K562 (cell line): ENCODE data around the gene TMEM123. TPM values are rescaled to one million over a fixed set of nuclear protein-coding genes. Genes with fewer than 3 reads are reported as not detected.

ENCODE experiments used
- ATAC-seq: fragments of 200-7000 bp; cut with Tn5 transposase; 3 replicates; pipeline ENCODE4 v1.9.1; 2020; ENCODE audit warnings: moderate library complexity
- BruUV-seq: library from RNA; stranded (reverse); fragments of 400-500 nt; replicated peaks from 2 replicates; lab custom pipeline; 2021; lab: Mats Ljungman, UMichigan
- CTCF ChIA-PET: fragments of 300-600 bp; formaldehyde crosslinking; extraction: SDS; loops from one replicate; lab custom pipeline; 2021; ENCODE audit warnings: low intra/inter-chr PET ratio; lab: Yijun Ruan, JAX
- POLR2A ChIA-PET: fragments of 300-600, 350-650 bp; sonication (Branson Sonifier 250); formaldehyde crosslinking; extraction: SDS; loops from one replicate; lab custom pipeline; 2021; ENCODE audit warnings: antibody characterized with exemption, inconsistent platforms; lab: Yijun Ruan, JAX
- DNase-seq, 4 experiments: peaks; one replicate each; pipeline versions ENCODE4 v3.0.0 to v3.0.0-alpha.2; 2011 to 2018; ENCODE audit warnings: low spot score in 3 of 4, mixed read lengths in 3 of 4; ENCODE audit errors: extremely low read depth in 1 of 4
- FAIRE-seq: peaks from 2 replicates; lab custom pipeline; 2011; peaks lifted over from hg19 to GRCh38; lab: Jason Lieb, UNC
- H2AFZ ChIP-seq: 2 replicates; pipeline ENCODE4 v1.6.0; 2011; ENCODE audit warnings: low read depth, low read length, control low read depth, inconsistent platforms
- H3K27ac ChIP-seq: fragments of 200-600 bp; 3 replicates; pipeline ENCODE4 v1.8.0; 2011; ENCODE audit warnings: low read depth, mild to moderate bottlenecking, control low read depth, inconsistent platforms, low read length, moderate library complexity, mixed read lengths; ENCODE audit errors: extremely low read depth
- H3K27me3 ChIP-seq, 2 experiments: fragments of 300-600 bp in 1 of 2; 2 replicates in 1 of 2; 3 replicates in 1 of 2; pipeline versions ENCODE4 v1.6.0 to v1.8.0; 2011; ENCODE audit warnings: inconsistent platforms in 2 of 2, low read length in 2 of 2, mild to moderate bottlenecking in 1 of 2, mixed read lengths in 1 of 2, moderate library complexity in 1 of 2; ENCODE audit not compliant: control insufficient read depth in 2 of 2, insufficient read depth in 2 of 2
- H3K36me3 ChIP-seq: fragments of 300-600 bp; 3 replicates; pipeline ENCODE4 v1.8.0; 2011; ENCODE audit warnings: mild to moderate bottlenecking, low read length, inconsistent platforms; ENCODE audit not compliant: control insufficient read depth, insufficient read depth
- H3K4me1 ChIP-seq, 2 experiments: fragments of 200-600 bp in 1 of 2; replicated peaks in 1 of 2; 2 replicates in 1 of 2; 3 replicates in 1 of 2; pipeline versions ENCODE4 v1.5.1 to v1.8.0; 2011; ENCODE audit warnings: inconsistent platforms in 2 of 2, low read length in 2 of 2, mild to moderate bottlenecking in 1 of 2, mixed read lengths in 1 of 2, moderate library complexity in 1 of 2; ENCODE audit not compliant: control insufficient read depth in 2 of 2, insufficient read depth in 2 of 2
- H3K4me2 ChIP-seq: 2 replicates; pipeline ENCODE4 v1.6.1; 2011; ENCODE audit warnings: low read length, control low read depth, inconsistent platforms, mixed read lengths; ENCODE audit not compliant: insufficient read depth
- H3K4me3 ChIP-seq: fragments of 200-600 bp; sonication (generic), shearing (Covaris generic); 2 replicates; pipeline ENCODE4 v1.5.1; 2016; ENCODE audit warnings: control low read depth, inconsistent platforms
- H3K79me2 ChIP-seq: fragments of 200-600 bp; 3 replicates; pipeline ENCODE4 v1.8.0; 2011; ENCODE audit warnings: low read length, inconsistent platforms; ENCODE audit not compliant: control insufficient read depth, insufficient read depth
- H3K9ac ChIP-seq, 2 experiments: 2 replicates each; pipeline versions ENCODE4 v1.6.0 to v1.6.1; 2011; ENCODE audit warnings: low read depth in 2 of 2, low read length in 2 of 2, control low read depth in 1 of 2, inconsistent platforms in 1 of 2, mild to moderate bottlenecking in 1 of 2, mixed read lengths in 1 of 2; ENCODE audit not compliant: insufficient read depth in 1 of 2
- H3K9me1 ChIP-seq: one replicate; pipeline ENCODE4 v1.6.0; 2011; ENCODE audit warnings: inconsistent platforms, mild to moderate bottlenecking, low read length, moderate library complexity; ENCODE audit not compliant: control insufficient read depth, insufficient read depth
- H3K9me3 ChIP-seq: replicated peaks from 2 replicates; pipeline ENCODE4 v1.5.1; 2011; ENCODE audit warnings: low read depth, low read length, inconsistent platforms; ENCODE audit not compliant: control insufficient read depth, insufficient read depth
- H4K20me1 ChIP-seq: replicated peaks from 2 replicates; pipeline ENCODE4 v1.6.1; 2011; ENCODE audit warnings: low read length, inconsistent platforms, mixed read lengths; ENCODE audit not compliant: control insufficient read depth, insufficient read depth
- HNRNPL ChIP-seq: fragments of 200-400 bp; formaldehyde crosslinking; IDR thresholded peaks from 2 replicates; pipeline ENCODE4 v1.6.1; 2017; ENCODE audit warnings: low read depth, mild to moderate bottlenecking, low read length
- KAT8 ChIP-seq: fragments of 450-650 bp; IDR thresholded peaks from 2 replicates; pipeline ENCODE4 v1.6.1; 2016; ENCODE audit warnings: low read depth, mild to moderate bottlenecking
- MTA2 ChIP-seq: fragments of 450-650 bp; IDR thresholded peaks from 2 replicates; pipeline ENCODE4 v1.6.1; 2016; ENCODE audit warnings: low read depth
- SAP30 ChIP-seq: fragments of 200-600 bp; sonication (generic); IDR thresholded peaks from 2 replicates; pipeline ENCODE4 v1.6.1; 2012; ENCODE audit warnings: borderline replicate concordance, low read depth, mild to moderate bottlenecking, moderate library complexity, low read length, control low read depth, inconsistent platforms; ENCODE audit not compliant: insufficient read depth, poor library complexity, severe bottlenecking
- ZNF197 ChIP-seq: fragments of 200-800 bp; sonication (Bioruptor generic); IDR thresholded peaks from 2 replicates; pipeline ENCODE4 v1.6.1; 2016; ENCODE audit warnings: low read depth, missing genetic modification characterization, missing compliant biosample characterization
- ZNF23 ChIP-seq: fragments of 250-450 bp; sonication (Bioruptor Pico); IDR thresholded peaks from 2 replicates; pipeline ENCODE4 v1.4.0; 2020; ENCODE audit warnings: mild to moderate bottlenecking
- ZNF584 ChIP-seq: fragments of 200-800 bp; sonication (Bioruptor generic); IDR thresholded peaks from 2 replicates; pipeline ENCODE4 v1.6.1; 2016; ENCODE audit warnings: low read depth, mild to moderate bottlenecking, missing genetic modification characterization, missing compliant biosample characterization
- WGBS: fragments of 100-300 bp; shearing (Covaris generic); methylation state at CpG from one replicate; pipeline ENCODE4 v1.1.6; 2016; ENCODE audit warnings: low coverage, mixed read lengths; ENCODE audit not compliant: insufficient coverage; ENCODE audit errors: missing lambda C conversion rate; 5-methylcytosine and 5-hydroxymethylcytosine counted together
- in situ Hi-C: fragments of 300-500 bp; cut with MboI; formaldehyde crosslinking; loops from 4 replicates; pipeline ENCODE4 v1.15.0; 2018; ENCODE audit warnings: inconsistent platforms, mixed read lengths
- intact Hi-C: fragments of 100-400 bp; cut with micrococcal nuclease; formaldehyde crosslinking; loops from 2 replicates; pipeline ENCODE4 v1.14.2; 2022
- polyA plus RNA-seq, 8 experiments: library from polyadenylated mRNA; depleted of rRNA in 4 of 8; stranded (reverse) in 5 of 8; unstranded in 3 of 8; fragments of >200 nt; fragmentation: Nextera tagmentation in 2 of 8; fragmentation: Illumina TruSeq in 1 of 8; extraction: Ambion mirVana in 2 of 8; extraction: Trizol in 1 of 8; gene quantifications; 2 replicates each; pipeline versions ENCODE4 v1.2.1 to v1.2.3, GENCODE V29; 2011 to 2014; ENCODE audit warnings: inconsistent platforms in 1 of 8, missing spikeins in 1 of 8
- total RNA-seq, 7 experiments: library from RNA; depleted of rRNA in 6 of 7; stranded (reverse); fragments of >200 nt in 6 of 7; fragmentation: Illumina TruSeq in 2 of 7; extraction: Trizol in 2 of 7; gene quantifications; 2 replicates each; pipeline versions ENCODE4 v1.2.1 to v1.2.3, GENCODE V29; 2011 to 2021; ENCODE audit warnings: low replicate concordance in 1 of 7
- TF ChIP-seq, protein P1 (sequence below): fragments of 450-650 bp; IDR thresholded peaks from 2 replicates; pipeline ENCODE4 v1.6.1; 2018; ENCODE audit not compliant: partially characterized antibody
- TF ChIP-seq, protein P2 (sequence below): fragments of 250-450 bp; sonication (Bioruptor Pico); IDR thresholded peaks from 2 replicates; pipeline ENCODE4 v1.6.1; 2021; ENCODE audit warnings: mild to moderate bottlenecking
- TF ChIP-seq, protein P3 (sequence below): sonication (generic); formaldehyde crosslinking; IDR thresholded peaks from 2 replicates; pipeline ENCODE4 v1.8.0; 2023; ENCODE audit warnings: mild to moderate bottlenecking, missing genetic modification reagents

TMEM123 gene
- total and polyA plus RNA-seq, 9 of the 15 experiments (the other 6 are each of a cell fraction or from before 2014, with no cell fraction given): 19.8 to 344 (median 82.4) TPM

DNA sequence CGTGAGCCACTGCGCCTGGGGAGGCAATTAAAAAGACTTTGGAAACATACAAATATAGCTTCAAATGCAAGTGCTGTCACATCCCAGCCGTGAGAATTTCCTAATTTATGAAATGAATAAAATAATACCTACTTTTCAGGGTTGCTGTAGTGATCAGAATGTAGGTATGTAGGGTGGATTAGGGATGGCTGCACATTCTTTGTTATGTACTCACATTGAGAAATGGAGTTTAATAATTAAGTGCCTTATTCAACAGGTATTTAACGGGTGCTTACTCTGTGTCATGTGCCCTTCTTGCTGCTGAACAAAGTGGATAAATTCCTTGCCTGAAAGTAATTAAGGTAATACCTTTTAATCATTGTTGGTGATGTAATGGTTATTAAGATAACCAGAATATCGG, 41.0 kb upstream of the TMEM123 start (continued):
- TF ChIP-seq, protein P1, sequence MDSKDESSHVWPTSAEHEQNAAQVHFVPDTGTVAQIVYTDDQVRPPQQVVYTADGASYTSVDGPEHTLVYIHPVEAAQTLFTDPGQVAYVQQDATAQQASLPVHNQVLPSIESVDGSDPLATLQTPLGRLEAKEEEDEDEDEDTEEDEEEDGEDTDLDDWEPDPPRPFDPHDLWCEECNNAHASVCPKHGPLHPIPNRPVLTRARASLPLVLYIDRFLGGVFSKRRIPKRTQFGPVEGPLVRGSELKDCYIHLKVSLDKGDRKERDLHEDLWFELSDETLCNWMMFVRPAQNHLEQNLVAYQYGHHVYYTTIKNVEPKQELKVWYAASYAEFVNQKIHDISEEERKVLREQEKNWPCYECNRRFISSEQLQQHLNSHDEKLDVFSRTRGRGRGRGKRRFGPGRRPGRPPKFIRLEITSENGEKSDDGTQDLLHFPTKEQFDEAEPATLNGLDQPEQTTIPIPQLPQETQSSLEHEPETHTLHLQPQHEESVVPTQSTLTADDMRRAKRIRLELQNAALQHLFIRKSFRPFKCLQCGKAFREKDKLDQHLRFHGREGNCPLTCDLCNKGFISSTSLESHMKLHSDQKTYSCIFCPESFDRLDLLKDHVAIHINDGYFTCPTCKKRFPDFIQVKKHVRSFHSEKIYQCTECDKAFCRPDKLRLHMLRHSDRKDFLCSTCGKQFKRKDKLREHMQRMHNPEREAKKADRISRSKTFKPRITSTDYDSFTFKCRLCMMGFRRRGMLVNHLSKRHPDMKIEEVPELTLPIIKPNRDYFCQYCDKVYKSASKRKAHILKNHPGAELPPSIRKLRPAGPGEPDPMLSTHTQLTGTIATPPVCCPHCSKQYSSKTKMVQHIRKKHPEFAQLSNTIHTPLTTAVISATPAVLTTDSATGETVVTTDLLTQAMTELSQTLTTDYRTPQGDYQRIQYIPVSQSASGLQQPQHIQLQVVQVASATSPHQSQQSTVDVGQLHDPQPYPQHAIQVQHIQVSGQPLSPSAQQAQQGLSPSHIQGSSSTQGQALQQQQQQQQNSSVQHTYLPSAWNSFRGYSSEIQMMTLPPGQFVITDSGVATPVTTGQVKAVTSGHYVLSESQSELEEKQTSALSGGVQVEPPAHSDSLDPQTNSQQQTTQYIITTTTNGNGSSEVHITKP: no peak
- TF ChIP-seq SAP30: no peak

DNA sequence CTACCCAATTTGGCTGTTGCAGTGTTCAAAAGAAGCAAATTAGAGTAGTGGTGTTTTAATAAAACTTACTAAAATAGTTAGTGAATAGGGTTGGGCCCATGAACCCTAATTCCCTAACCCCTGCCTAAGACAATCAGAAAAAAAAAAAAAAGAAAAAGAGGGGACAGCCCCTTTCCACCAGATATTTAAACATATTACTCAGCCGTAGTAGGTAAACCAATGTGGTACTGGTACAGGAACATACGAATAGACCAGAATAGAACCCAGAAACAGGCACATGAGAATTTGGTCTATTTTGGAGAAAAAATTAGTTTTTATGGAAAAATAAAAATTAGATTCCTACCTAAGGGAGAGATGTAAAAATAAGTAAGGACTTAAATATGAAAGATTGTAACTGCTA, 39.4 kb upstream of the TMEM123 start:
- H3K9ac ChIP-seq: no peak overlapping the region
- POLR2A ChIA-PET: interaction anchor here (0.7 to 1.1 kb wide), 2 partner anchors 15 to 223 kb away, joined by 4 read pairs; no protein-coding TSS in a partner anchor
- FAIRE-seq: no peak
- H3K4me2 ChIP-seq: no peak overlapping the region
- no peak overlapping the region for H3K4me3 ChIP-seq
- H3K27me3 ChIP-seq: peaks cover 4 to 6% of the 10 kb centered on the region in 2 experiments; a peak in 3 of 5 replicates
- ATAC-seq: no peak
- CTCF ChIA-PET: no interaction called here
- H3K4me1 ChIP-seq: no peaks in the 10 kb centered on the region
- no peak for DNase-seq
- H3K27ac ChIP-seq: no peak overlapping the region
- intact Hi-C loops (no loop called here), in situ Hi-C loops (loop anchor here (10.0 kb wide), 2 partner anchors 97 to 207 kb away; no protein-coding TSS in a partner anchor)
- no peaks in the 10 kb centered on the region for H3K9me1 ChIP-seq
- H3K9me3 ChIP-seq: no peaks in the 10 kb centered on the region
- H4K20me1 ChIP-seq: no peaks in the 10 kb centered on the region
- H3K36me3 ChIP-seq: no peaks in the 10 kb centered on the region
- no peaks in the 10 kb centered on the region for H3K79me2 ChIP-seq
- H2AFZ ChIP-seq: no peak overlapping the region
- TF ChIP-seq ZNF584 (no peak), HNRNPL (no peak), KAT8 (no peak), ZNF23 (CRISPR knock-in tag) (no peak), ZNF197 (CRISPR knock-in tag) (no peak), MTA2 (no peak)
- TF ChIP-seq, protein P2, sequence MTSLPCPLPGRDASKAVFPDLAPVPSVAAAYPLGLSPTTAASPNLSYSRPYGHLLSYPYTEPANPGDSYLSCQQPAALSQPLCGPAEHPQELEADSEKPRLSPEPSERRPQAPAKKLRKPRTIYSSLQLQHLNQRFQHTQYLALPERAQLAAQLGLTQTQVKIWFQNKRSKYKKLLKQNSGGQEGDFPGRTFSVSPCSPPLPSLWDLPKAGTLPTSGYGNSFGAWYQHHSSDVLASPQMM (CRISPR knock-in tag): no peak
- TF ChIP-seq, protein P3, sequence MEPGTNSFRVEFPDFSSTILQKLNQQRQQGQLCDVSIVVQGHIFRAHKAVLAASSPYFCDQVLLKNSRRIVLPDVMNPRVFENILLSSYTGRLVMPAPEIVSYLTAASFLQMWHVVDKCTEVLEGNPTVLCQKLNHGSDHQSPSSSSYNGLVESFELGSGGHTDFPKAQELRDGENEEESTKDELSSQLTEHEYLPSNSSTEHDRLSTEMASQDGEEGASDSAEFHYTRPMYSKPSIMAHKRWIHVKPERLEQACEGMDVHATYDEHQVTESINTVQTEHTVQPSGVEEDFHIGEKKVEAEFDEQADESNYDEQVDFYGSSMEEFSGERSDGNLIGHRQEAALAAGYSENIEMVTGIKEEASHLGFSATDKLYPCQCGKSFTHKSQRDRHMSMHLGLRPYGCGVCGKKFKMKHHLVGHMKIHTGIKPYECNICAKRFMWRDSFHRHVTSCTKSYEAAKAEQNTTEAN (CRISPR knock-in tag): no peak
- BruUV-seq: no TSS peak
- WGBS: 17% methylated on average over 2 of the region's 2 CpGs
